HG03175 (cell line): Measurements from ENCODE around the gene RAF1.
A peak's percentile ranks its signal among the peaks of the same experiment; 100 is the strongest.
"Not testable (repeated sequence)": the region's sequence is repeated elsewhere in the genome, so short reads cannot be mapped to it uniquely, and the experiment has no call there.

ENCODE experiments used
- ATAC-seq: cut with Tn5 transposase; IDR thresholded peaks from one replicate; pipeline ENCODE4 v1.9.1; 2021; ENCODE audit warnings: mild to moderate bottlenecking, moderate library complexity; ENCODE audit not compliant: unreplicated experiment

RAF1 gene

DNA sequence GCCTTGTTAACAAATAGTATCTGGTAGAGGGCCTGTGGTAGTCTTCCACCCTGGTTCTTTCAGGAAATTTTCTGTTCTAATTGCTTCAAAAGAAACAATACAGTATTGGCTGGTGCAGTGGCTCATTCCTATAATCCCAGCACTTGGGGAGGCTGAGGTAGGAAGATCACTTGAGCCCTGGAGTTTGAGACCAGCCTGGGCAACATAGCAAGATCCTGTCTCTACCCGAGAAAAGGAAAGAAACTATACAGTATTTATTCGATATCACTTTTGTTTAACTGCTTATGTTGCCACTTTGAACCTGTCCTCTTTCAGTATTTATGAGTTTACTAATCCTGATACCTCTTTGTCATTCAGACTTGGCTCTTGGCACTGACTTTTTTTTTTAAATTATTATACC lies 102.5 kb downstream of the RAF1 start:
- no peak for ATAC-seq

DNA sequence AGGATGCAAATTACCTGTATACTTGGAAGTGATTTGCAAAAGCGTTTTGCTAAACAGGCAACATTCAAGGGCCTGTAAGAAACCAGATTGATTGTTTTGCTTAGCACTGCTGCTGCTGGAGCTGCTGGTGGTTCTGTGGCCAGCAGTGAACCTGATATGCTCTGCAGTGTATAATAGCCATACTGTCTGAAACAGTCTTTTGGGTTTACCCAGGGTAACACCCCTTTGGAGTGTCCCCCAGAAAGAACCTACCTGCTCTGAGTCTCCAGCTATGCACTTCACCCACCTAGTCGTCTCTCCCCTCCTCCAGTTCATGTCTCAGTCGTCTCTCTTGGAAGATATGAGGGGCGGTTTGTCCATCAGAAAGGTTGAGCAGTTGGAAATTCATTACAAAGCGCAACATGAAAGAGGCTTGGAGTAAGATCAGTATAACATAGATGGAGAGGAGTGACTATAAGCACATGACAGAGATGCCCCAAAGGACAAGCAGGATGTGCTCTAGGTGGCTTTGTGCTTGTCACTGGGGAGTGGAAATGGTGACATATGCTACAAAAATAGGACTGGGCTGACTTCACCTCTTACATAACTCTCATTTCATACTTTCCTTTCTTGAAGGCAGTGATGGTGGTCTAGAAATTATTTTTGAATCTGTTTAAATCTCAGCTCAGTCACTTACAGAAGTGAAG lies 103.3 kb downstream of the RAF1 start:
- peak; percentile 38 for ATAC-seq

DNA sequence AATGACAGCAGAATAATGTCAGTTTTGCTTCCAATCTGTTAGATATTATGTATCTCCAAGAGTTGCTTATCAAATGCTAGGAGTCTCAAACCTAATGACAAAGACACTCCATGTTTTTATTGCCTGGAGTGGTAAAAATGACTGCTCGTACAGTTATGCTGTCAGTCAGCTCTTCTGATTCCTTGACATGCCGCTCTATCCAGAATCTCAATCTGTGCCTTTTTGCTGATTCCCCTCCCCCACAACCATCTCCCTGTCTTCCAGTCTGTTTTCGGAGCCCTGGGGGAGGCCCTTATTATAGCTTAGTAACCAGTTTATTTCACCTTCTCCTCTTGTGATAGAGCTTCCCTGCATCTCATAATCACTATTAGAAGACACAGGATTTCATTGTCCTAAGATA lies 104.4 kb downstream of the RAF1 start:
- no peak for ATAC-seq

DNA sequence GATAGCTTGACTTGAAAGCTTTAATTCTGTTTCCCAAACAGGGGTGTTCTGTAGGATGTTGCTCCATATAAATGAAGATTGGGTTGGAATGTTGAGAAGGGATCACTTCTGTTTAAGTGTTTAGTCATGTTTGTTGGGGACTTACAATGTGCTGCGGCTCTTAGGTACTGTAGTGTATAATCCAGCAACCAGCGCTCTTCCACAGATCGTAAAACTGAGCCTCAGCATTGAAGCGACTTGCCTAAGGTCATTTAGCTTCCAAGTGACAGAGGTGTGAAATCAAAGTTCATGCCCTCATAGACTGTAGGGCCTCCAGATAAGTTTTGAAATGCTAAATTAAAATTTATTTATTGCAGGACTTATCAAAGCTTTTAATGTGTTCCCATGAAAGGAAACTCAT lies 105.2 kb downstream of the RAF1 start:
- no peak for ATAC-seq

- ATAC-seq = no peak
Observed at GRCh38 chr3:12557473-12558100, 106.3 kb downstream of the RAF1 start.

- ATAC-seq = peak; percentile 82
Observed at GRCh38 chr3:12556690-12557472, 107.0 kb downstream of the RAF1 start, which contains the start of gene MKRN2. MKRN2 (plus strand) TSS chr3:12557087; CDS start chr3:12557151, 64 bp downstream.

DNA sequence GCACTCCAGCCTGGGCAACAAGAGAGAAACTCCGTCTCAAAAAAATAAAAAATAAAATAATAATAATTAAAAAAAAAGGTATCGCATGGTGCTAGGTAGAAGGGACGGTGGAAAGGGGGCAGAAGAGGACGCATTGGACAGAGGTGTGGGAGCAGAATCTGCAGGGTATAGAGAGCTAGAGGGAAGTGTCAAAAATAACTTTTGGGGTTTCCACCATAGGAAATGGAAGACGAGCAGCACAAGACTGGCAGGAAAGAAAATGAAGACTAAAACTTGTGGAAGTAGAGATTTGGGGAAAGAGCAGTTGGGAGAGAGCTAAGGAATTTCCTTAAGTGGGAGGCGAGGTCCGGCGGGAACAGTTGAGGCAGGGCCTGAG lies 107.6 kb downstream of the RAF1 start:
- ATAC-seq = no peak

DNA sequence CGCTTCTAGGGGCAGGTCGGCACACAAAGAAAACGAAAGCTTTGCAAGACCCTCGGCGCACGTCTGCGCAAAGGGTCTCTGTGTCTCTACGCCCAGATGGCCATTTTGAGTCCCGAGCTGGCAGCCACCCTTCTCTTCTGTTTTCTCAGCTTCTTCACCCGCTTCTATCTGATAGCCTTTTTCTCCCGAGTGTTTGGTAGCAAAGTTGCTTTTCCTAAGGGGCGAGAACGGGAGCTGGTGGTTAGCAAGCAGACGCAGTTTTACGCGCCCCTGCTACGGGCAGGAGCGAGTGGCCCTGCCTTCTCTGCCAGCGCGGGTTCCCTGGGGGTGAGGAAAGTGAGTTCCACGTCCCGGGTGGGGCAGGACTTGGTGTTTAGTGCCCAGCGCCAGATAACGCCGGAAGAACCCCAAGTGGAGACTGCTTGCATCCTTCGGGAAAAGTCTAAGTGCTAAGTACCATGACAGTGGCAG lies 110.0 kb downstream of the RAF1 start:
- no peak for ATAC-seq

- ATAC-seq = no peak
Observed at GRCh38 chr3:12549971-12550760, 113.8 kb downstream of the RAF1 start.

DNA sequence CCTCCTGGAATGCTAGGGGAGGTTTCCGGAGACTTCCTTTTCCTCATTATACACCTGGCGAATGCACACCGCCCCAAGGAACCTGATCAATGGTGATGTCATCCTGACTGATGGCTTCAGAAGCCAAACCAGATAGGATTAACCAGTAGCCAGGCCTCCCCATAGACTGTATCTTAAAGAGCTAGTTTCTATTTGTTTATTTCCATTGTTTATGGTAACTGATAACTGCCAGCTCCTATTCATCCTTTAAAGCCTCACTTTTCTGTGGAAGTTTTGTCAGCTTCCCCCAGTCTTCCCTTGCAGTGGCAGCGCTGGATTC lies 118.5 kb downstream of the RAF1 start, which contains the start of gene MKRN2OS:
Gene MKRN2OS, minus strand, starts transcription at position 27 of the 319 bp plus-strand sequence. CDS start 35 bp downstream, outside the sequence.
- no peak for ATAC-seq

- ATAC-seq = no peak
Observed at GRCh38 chr3:12544652-12545472, 119.1 kb downstream of the RAF1 start.

DNA sequence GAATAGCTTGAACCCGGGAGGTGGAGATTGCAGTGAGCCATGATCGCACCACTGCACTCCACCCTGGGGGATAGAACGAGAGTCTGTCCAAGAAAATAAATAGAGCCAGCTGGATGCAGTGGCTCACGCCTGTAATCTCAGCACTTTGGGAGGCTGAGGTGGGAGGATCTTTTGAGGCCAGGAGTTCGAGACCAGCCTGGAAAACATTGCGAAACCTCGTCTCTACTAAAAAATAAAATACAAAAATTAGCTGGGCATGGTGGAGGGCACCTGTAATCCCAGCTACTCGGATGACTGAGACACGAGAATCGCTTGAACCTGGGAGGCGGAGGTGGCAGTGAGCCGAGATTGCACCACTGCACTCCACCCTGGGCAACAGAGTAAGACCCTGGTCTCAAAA lies 120.4 kb downstream of the RAF1 start:
- ATAC-seq = not testable (repeated sequence)

DNA sequence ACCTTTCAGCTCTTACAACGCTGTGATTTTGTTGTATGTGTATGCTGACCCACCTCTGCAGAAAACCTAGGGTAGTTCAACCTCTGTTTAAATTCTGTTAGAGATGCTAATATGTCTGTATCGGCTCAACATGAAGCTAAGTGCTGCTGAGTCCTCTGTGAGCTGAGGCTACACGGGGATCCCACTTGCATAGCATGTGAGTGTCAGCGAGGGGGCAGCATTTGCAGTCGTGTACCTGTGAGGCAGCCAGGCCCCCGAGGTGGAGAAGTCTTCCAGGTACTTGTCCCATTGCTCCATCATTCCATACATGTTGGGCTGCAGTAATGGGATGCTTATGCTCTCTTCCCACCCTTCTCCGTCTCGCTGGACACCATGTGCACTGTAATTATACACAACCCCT lies 122.3 kb downstream of the RAF1 start:
- no peak for ATAC-seq

GRCh38 chr3:12536423-12536822 lies 127.5 kb downstream of the RAF1 start:
- no peak for ATAC-seq
